Activated T-cell treated with anti-CD3 and anti-CD28 coated beads, Interleukin-2, amount 50 U/mL, for 24 hours (primary cell): ENCODE data around the gene TRIM69.
"Not testable (repeated sequence)": the region's sequence is repeated elsewhere in the genome, so short reads cannot be mapped to it uniquely, and the experiment has no call there.

ENCODE experiments used
- DNase-seq: peaks from one replicate; pipeline ENCODE4 v3.0.0-alpha.2; 2020
- H3K27ac Mint-ChIP-seq: 2 replicates; pipeline ENCODE4 v1.8.0; 2020; ENCODE audit warnings: mild to moderate bottlenecking, mixed read lengths
- H3K27me3 Mint-ChIP-seq: 2 replicates; pipeline ENCODE4 v1.8.0; 2020; ENCODE audit warnings: mixed read lengths
- H3K36me3 Mint-ChIP-seq: 2 replicates; pipeline ENCODE4 v1.8.0; 2020; ENCODE audit warnings: low read depth, mixed read lengths
- H3K4me1 Mint-ChIP-seq: 2 replicates; pipeline ENCODE4 v1.8.0; 2020; ENCODE audit warnings: low read depth, mixed read lengths
- H3K4me3 Mint-ChIP-seq: 2 replicates; pipeline ENCODE4 v1.8.0; 2020; ENCODE audit warnings: mild to moderate bottlenecking, moderate library complexity, mixed read lengths
- H3K9me3 Mint-ChIP-seq: 2 replicates; pipeline ENCODE4 v1.8.0; 2020; ENCODE audit warnings: mixed read lengths

Gene TRIM69

GRCh38 chr15:44763187-44763586 is 26.9 kb downstream of the TRIM69 start:
- Mint-ChIP-seq H3K27me3 (no peaks in the 10 kb centered on the region), H3K4me3 (no peak overlapping the region), H3K27ac (no peak overlapping the region), H3K9me3 (no peaks in the 10 kb centered on the region), H3K36me3 (peaks cover 5% of the 10 kb centered on the region), H3K4me1 (no peaks in the 10 kb centered on the region)
- DNase-seq: no peak

DNA sequence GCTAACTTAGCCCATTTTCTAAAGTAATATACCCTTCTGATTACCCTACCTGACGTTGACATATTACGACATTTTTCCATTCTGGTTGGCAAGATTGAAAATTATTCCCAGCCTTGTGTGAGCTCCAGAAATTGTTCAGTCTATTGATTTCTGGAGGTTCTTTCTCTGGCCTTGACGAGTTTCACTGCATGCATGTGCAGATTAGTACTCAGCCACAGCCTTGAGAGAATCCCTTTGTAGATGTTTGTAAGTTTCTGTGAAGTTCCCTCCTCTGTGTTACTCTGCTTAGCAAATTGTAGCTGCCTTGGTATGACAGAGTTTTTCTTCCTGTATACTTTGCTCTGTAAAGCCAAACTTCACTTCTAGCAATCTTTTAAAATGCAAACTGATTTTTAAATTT is 27.5 kb downstream of the TRIM69 start:
- Mint-ChIP-seq H3K27ac (no peak overlapping the region), H3K4me3 (no peak overlapping the region), H3K27me3 (no peaks in the 10 kb centered on the region), H3K36me3 (peaks cover 7% of the 10 kb centered on the region), H3K9me3 (no peaks in the 10 kb centered on the region), H3K4me1 (no peaks in the 10 kb centered on the region)
- no peak for DNase-seq

- peaks cover 7% of the 10 kb centered on the region for H3K36me3 Mint-ChIP-seq
- H3K27ac Mint-ChIP-seq: no peak overlapping the region
- DNase-seq: no peak
- no peak overlapping the region for H3K4me3 Mint-ChIP-seq
- H3K4me1 Mint-ChIP-seq: no peaks in the 10 kb centered on the region
- H3K9me3 Mint-ChIP-seq: peaks cover 3% of the 10 kb centered on the region
- no peaks in the 10 kb centered on the region for H3K27me3 Mint-ChIP-seq
Observed at GRCh38 chr15:44765036-44765435, 28.7 kb downstream of the TRIM69 start.

GRCh38 chr15:44769521-44769920 is 33.2 kb downstream of the TRIM69 start:
- Mint-ChIP-seq H3K9me3 (peaks cover 23% of the 10 kb centered on the region), H3K4me3 (no peak overlapping the region), H3K36me3 (peaks cover 17% of the 10 kb centered on the region), H3K27me3 (no peaks in the 10 kb centered on the region), H3K4me1 (no peaks in the 10 kb centered on the region), H3K27ac (no peak overlapping the region)
- DNase-seq: no peak

- H3K4me1 Mint-ChIP-seq, H3K27ac Mint-ChIP-seq, H3K27me3 Mint-ChIP-seq, DNase-seq, H3K4me3 Mint-ChIP-seq: not testable (repeated sequence)
- Mint-ChIP-seq H3K9me3 (peaks cover 23% of the 10 kb centered on the region), H3K36me3 (peaks cover 17% of the 10 kb centered on the region)
Observed at GRCh38 chr15:44770715-44771114, 34.4 kb downstream of the TRIM69 start.

- H3K27me3 Mint-ChIP-seq: no peaks in the 10 kb centered on the region
- H3K4me1 Mint-ChIP-seq: no peaks in the 10 kb centered on the region
- H3K9me3 Mint-ChIP-seq: peaks cover 11% of the 10 kb centered on the region
Observed at GRCh38 chr15:44775953-44776352, 39.6 kb downstream of the TRIM69 start.

GRCh38 chr15:44779761-44780160 is 43.4 kb downstream of the TRIM69 start:
- Mint-ChIP-seq H3K36me3 (no peaks in the 10 kb centered on the region), H3K4me1 (peaks cover 20% of the 10 kb centered on the region), H3K27ac (no peak overlapping the region), H3K27me3 (no peaks in the 10 kb centered on the region), H3K9me3 (no peaks in the 10 kb centered on the region), H3K4me3 (no peak overlapping the region)
- DNase-seq: no peak

More at GRCh38 chr15:44775953-44776352, 39.6 kb downstream of the TRIM69 start:
- H3K36me3 Mint-ChIP-seq: peaks cover 10% of the 10 kb centered on the region
- H3K4me3 Mint-ChIP-seq: no peak overlapping the region
- no peak overlapping the region for H3K27ac Mint-ChIP-seq
- DNase-seq: no peak

GRCh38 chr15:44780608-44781007 is 44.3 kb downstream of the TRIM69 start:
- no peaks in the 10 kb centered on the region for H3K36me3 Mint-ChIP-seq
- no peak for DNase-seq
- peaks cover 26% of the 10 kb centered on the region for H3K4me1 Mint-ChIP-seq
- H3K9me3 Mint-ChIP-seq: no peaks in the 10 kb centered on the region
- H3K4me3 Mint-ChIP-seq: no peak overlapping the region
- no peak overlapping the region for H3K27ac Mint-ChIP-seq
- no peaks in the 10 kb centered on the region for H3K27me3 Mint-ChIP-seq

DNA sequence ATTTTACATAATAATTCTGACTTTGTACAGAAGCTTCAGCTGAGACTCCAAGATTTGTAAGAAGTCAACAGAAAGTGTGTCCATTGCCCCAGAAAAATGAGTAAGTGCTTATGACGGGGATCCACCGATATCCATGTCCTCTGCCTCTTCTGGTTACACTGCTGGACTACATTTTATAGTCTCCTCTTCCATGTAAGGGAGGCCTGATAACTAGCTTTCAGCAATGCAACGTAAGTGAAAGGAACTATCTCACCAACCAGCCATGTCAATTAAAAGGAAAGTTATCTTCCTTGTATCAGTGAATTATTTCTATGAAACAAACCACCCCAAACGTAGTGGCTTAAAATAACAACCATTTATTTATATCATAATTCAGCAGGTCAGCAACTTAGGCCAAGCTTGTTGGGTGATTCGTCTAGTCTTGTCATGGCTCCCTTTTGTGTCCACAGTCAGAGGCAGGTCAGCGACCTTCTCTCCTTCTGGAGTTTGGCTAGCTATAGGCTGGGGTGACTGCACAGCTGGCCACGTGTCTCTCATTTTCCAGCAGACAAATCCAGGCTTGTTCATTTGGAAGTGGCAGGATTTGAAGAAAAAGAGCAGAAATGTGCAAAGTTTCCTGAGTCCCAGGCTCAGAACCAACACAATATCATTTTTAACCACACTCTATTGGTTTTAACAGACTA is 44.9 kb downstream of the TRIM69 start:
- H3K27me3 Mint-ChIP-seq: no peaks in the 10 kb centered on the region
- DNase-seq: no peak
- peaks cover 31% of the 10 kb centered on the region for H3K4me1 Mint-ChIP-seq
- no peaks in the 10 kb centered on the region for H3K9me3 Mint-ChIP-seq
- H3K27ac Mint-ChIP-seq: no peak overlapping the region
- no peaks in the 10 kb centered on the region for H3K36me3 Mint-ChIP-seq
- H3K4me3 Mint-ChIP-seq: no peak overlapping the region

DNA sequence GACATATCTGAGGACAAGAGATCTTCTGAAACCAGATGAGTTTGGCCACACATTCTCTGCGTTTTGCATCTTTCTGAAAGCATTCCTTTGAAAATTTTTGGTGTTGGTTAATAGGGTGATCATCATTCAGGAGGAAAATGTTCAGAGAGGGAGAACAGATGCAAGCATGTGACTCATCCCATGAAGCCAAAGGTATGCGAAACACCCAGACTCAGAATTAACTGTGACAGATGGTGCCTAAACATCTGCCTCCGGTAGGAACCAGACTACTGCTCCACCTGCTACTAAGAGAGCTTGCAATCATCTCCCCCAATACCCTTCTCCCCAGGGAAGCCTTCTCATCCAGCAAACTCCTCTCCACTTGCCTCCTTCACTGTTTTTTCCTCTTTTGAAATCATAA is 46.2 kb downstream of the TRIM69 start:
- DNase-seq: no peak
- Mint-ChIP-seq H3K4me3 (no peak overlapping the region), H3K36me3 (no peaks in the 10 kb centered on the region), H3K27ac (no peak overlapping the region), H3K4me1 (peaks cover 40% of the 10 kb centered on the region), H3K27me3 (no peaks in the 10 kb centered on the region), H3K9me3 (no peaks in the 10 kb centered on the region)

DNA sequence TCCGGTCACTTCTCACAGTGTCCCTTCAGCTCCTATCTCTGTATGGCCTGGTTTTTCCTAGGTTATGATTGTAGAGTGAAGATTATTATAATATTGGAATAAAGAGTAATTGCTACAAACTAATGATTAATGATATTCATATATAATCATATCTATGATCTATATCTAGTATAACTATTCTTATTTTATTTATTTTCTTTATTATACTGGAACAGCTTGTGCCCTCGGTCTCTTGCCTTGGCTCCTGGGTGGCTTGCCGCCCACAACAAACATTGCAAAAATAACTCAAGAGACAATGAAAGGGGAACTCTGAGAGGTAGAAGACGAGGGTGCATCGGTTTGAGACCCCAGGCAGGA is 48.6 kb downstream of the TRIM69 start:
- not testable (repeated sequence) for H3K9me3 Mint-ChIP-seq, H3K36me3 Mint-ChIP-seq, DNase-seq, H3K27me3 Mint-ChIP-seq
- peaks cover 63% of the 10 kb centered on the region for H3K4me1 Mint-ChIP-seq
- H3K4me3 Mint-ChIP-seq: peak overlapping the region; percentile 78
- peak overlapping the region; percentile 95 for H3K27ac Mint-ChIP-seq

GRCh38 chr15:44788748-44789147 is 52.4 kb downstream of the TRIM69 start:
- peak; percentile 60 for DNase-seq
- no peaks in the 10 kb centered on the region for H3K9me3 Mint-ChIP-seq
- peak overlapping the region; percentile 26 for H3K4me3 Mint-ChIP-seq
- H3K36me3 Mint-ChIP-seq: no peaks in the 10 kb centered on the region
- no peaks in the 10 kb centered on the region for H3K27me3 Mint-ChIP-seq
- peak overlapping the region; percentile 87 for H3K27ac Mint-ChIP-seq
- peaks cover 57% of the 10 kb centered on the region for H3K4me1 Mint-ChIP-seq

DNA sequence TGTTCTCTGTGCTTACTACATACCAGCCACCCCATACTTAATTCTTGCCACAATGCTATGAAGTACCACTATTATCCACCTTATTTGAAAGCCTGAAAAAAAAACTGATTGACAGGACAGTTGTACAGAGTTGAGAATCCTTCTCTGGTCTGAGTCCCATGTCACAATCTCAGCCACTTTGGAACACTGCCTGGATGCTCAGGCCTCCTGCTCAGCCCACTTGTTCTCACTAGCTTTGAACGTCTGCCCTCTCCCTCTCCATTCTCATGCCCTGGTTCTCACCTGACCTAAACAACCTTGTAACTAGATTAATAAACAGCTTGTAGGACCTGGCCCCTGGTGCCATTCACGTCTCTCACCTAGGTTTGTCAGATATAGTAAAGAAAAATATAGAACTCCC is 53.9 kb downstream of the TRIM69 start:
- Mint-ChIP-seq H3K4me3 (no peak overlapping the region), H3K27ac (peak overlapping the region; percentile 7), H3K27me3 (no peaks in the 10 kb centered on the region), H3K36me3 (no peaks in the 10 kb centered on the region), H3K9me3 (no peaks in the 10 kb centered on the region), H3K4me1 (peaks cover 45% of the 10 kb centered on the region)
- DNase-seq: no peak

- no peak overlapping the region for H3K4me3 Mint-ChIP-seq
- no peaks in the 10 kb centered on the region for H3K36me3 Mint-ChIP-seq
- H3K4me1 Mint-ChIP-seq: peaks cover 43% of the 10 kb centered on the region
- H3K9me3 Mint-ChIP-seq: no peaks in the 10 kb centered on the region
- no peak overlapping the region for H3K27ac Mint-ChIP-seq
- H3K27me3 Mint-ChIP-seq: no peaks in the 10 kb centered on the region
- DNase-seq: no peak
Observed at GRCh38 chr15:44790656-44791055, 54.3 kb downstream of the TRIM69 start.

DNA sequence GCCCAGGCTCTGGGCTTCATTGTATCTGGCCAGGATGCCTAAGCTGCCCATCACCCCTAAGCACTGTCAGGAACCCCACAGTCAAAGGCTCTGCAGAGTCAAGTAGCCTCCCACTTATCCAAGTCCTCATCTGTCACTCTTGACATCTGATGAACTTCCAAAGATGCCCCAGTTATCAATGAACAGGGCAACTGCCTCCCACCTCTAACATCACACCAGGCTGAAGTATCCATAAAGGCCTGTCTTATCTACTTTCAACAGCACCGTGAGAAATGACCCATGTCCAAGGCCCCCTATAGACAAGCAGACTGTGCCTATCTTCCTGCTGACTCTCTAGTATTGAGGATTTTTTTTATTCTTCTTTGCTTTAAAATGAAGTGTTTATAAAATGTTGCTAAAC is 56.4 kb downstream of the TRIM69 start:
- Mint-ChIP-seq H3K4me1 (peaks cover 26% of the 10 kb centered on the region), H3K9me3 (no peaks in the 10 kb centered on the region), H3K4me3 (no peak overlapping the region), H3K36me3 (no peaks in the 10 kb centered on the region), H3K27me3 (peaks cover 3% of the 10 kb centered on the region), H3K27ac (no peak overlapping the region)
- DNase-seq: no peak

DNA sequence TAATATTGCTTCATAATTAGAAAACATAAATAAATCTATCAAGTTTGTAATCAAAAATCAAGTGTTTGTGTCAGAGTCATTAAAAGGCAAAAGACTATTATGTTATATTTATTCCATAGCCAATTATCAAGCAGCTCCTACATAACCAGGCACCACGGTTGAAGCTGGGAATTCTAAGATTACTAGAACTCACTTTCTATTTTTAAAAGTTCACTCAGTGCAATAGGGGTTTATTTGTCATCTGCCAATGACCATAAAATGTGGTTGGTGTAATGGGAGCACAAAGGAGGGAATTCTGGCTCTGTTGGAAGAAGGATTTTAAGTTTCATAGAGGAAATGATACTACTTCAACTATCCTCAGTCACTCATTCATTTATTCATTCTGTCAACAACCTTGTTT is 57.7 kb downstream of the TRIM69 start:
- Mint-ChIP-seq H3K9me3 (no peaks in the 10 kb centered on the region), H3K36me3 (no peaks in the 10 kb centered on the region), H3K4me1 (peaks cover 13% of the 10 kb centered on the region), H3K4me3 (no peak overlapping the region), H3K27ac (no peak overlapping the region), H3K27me3 (peaks cover 3% of the 10 kb centered on the region)
- DNase-seq: no peak
